ENCODE data around the gene TAF4. TPM values are rescaled to one million over a fixed set of nuclear protein-coding genes. Genes with fewer than 3 reads are reported as not detected.

TAF4 gene
- total and polyA plus RNA-seq, 2 donors (not counting 3 experiments of a cell fraction or from before 2014, with no cell fraction given), result 6.1 to 19.5 TPM

GRCh38 chr20:61966492-61967244 lies 99.0 kb downstream of the TAF4 start:
- no peak overlapping the region for H3K4me2 ChIP-seq (ENCODE audit: insufficient read depth, low read length)
- FAIRE-seq (no peak), DNase-seq (ENCODE audit: low read depth, low spot score) (no peak)
- H3K9ac ChIP-seq (replicated peaks; ENCODE audit: extremely low read depth, insufficient read depth, low read length), result no peak overlapping the region
- no peaks in the 10 kb centered on the region for H3K36me3 ChIP-seq (ENCODE audit: control insufficient read depth in 2 of 2, extremely low read depth in 1 of 2, insufficient read depth in 2 of 2, low read length in 2 of 2)
- no TSS peak for BruUV-seq (replicated peaks)
- CTCF ChIA-PET, result no interaction called here
- dilution Hi-C loops (cut with MboI; ENCODE audit: extremely low pct_ligation_motif_present, low sequenced_read_pairs), result no loop called here
- no peak overlapping the region for H3K4me3 ChIP-seq (replicated peaks in 1 of 3; ENCODE audit: insufficient read depth in 1 of 3, low read depth in 1 of 3, low read length in 3 of 3)
- H3K9me3 ChIP-seq (replicated peaks; ENCODE audit: control insufficient read depth, insufficient read depth, low read length), result no peaks in the 10 kb centered on the region
- H3K27me3 ChIP-seq (ENCODE audit: control insufficient read depth in 2 of 2, insufficient read depth in 2 of 2, low read length in 2 of 2), result peaks cover 3 to 8% of the 10 kb centered on the region in 2 experiments
- no peak overlapping the region for H3K27ac ChIP-seq (ENCODE audit: insufficient read depth, low read depth, low read length)
- no peaks in the 10 kb centered on the region for H3K4me1 ChIP-seq (ENCODE audit: control insufficient read depth, extremely low read depth, insufficient read depth, low read length)
- no peaks in the 10 kb centered on the region for H4K20me1 ChIP-seq (replicated peaks; ENCODE audit: control insufficient read depth, extremely low read depth, insufficient read depth, low read length)
- no peaks in the 10 kb centered on the region for H3K9me1 ChIP-seq (replicated peaks; ENCODE audit: control insufficient read depth, extremely low read depth, insufficient read depth, low read length)
- POLR2A ChIA-PET, result no interaction called here
- H3K79me2 ChIP-seq (ENCODE audit: control insufficient read depth, insufficient read depth, low read length), result no peaks in the 10 kb centered on the region
- no peak for TF ChIP-seq POLR2A (IDR thresholded peaks at IDR 0.05; ENCODE audit: low read depth, low read length)
- no peak for TF ChIP-seq GATA2 (IDR thresholded peaks at IDR 0.05; ENCODE audit: insufficient read depth, insufficient read length, low read depth, low read length)
- TF ChIP-seq JUN (IDR thresholded peaks at IDR 0.05; ENCODE audit: borderline replicate concordance, insufficient read depth, insufficient read length, low read depth), result no peak
- TF ChIP-seq CTCF (IDR thresholded peaks at IDR 0.05; ENCODE audit: extremely low read depth in 1 of 2, insufficient read depth in 1 of 2, low read depth in 1 of 2, low read length in 2 of 2), result no peak
- TF ChIP-seq MYC (IDR thresholded peaks at IDR 0.05; ENCODE audit: low read depth, low read length), result no peak
- TF ChIP-seq POLR2AphosphoS5 (IDR thresholded peaks at IDR 0.05; ENCODE audit: insufficient read depth, low read depth, low read length), result no peak
- intact Hi-C loops (cut with micrococcal nuclease), result no loop called here
- no peak overlapping the region for H2AFZ ChIP-seq (ENCODE audit: low read depth, low read length)

Measured in endothelial cell of umbilical vein (primary cell).